NCI-H2081 treated with DMSO at 0.1 percent for 48 hours (cell line): ENCODE measurements around the gene BCL7B.
"Not testable (repeated sequence)": the region's sequence is repeated elsewhere in the genome, so short reads cannot be mapped to it uniquely, and the experiment has no call there.

ENCODE experiments used
- DNase-seq: peaks from one replicate; lab custom pipeline; 2025; lab: John Stamatoyannopoulos, UW

Gene BCL7B

DNA sequence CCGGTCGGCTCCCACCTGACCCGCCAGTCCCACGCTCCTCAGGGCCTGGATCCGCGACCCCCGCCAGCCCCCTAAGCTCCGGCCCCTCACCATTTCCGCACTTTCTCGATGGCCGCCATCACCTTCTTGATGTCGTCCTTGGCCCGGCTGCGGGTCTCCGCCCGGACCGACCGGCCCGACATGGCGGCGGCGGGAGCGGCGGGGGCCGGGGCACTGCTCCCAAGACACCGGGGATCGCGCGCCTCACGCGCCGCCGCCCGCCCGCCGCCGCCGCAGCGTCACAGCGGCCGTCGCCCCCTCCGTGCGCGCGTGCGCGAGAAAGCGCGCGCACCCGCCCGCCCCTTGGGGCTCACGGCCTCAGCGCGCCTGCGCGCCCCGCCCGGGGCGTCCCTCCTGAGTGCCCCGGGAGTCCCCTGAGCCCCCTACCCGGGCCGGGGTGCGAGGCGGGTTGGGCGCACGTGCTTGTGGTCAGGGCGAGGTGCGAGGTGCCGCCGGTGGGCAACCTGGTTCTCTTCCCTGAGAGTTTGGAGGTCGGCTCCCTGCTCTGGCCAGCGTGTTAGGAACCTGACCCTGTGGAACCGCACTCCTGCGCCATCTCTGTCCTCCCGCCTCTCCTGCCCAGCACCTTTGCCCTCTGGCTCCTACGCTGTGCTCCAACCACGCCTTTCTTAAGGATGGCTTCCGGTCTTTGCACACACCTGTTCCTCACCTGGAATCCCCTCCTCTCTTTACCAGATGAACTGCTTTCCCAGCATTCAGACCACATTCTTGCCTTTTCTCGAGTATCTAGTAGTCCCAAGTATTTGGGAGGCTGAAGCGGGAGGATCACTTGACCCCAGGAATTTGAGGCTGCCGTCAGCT is at the start of gene BCL7B:
Gene BCL7B, minus strand, starts transcription at position 294 of the 861 bp plus-strand sequence. Its CDS starts 112 bp downstream, at position 182.
- no peak for DNase-seq

DNA sequence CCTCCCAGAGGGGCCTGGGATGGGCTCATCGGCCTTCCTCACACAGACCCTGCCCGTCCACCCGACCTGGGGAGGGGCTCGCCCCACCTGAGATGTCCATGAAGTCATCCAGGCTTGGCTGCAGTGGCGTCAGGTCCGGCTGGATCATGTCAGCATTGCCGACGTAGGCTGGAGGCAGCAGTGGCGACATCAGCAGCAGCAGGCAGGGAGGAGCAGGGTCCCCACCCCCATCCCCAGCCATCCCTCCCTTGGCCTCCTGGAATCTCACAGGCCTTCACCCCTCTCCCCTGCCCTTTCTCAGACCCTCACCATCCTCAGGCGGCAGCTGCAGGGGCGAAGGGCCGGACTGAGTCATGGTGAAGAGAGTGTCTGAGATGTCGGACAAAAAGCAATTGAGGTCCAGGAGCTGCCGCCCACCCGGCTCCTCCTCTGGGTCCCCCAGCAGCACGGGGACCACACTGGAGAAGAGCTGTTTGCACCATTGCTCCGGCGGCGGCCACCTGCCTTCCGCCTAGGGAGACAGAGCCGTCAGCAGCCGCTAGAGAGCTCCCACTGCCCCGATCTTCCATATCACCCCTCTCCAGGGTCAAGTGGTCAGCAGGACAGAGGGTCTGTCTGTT is 48.2 kb upstream of the BCL7B start:
- no peak for DNase-seq

DNA sequence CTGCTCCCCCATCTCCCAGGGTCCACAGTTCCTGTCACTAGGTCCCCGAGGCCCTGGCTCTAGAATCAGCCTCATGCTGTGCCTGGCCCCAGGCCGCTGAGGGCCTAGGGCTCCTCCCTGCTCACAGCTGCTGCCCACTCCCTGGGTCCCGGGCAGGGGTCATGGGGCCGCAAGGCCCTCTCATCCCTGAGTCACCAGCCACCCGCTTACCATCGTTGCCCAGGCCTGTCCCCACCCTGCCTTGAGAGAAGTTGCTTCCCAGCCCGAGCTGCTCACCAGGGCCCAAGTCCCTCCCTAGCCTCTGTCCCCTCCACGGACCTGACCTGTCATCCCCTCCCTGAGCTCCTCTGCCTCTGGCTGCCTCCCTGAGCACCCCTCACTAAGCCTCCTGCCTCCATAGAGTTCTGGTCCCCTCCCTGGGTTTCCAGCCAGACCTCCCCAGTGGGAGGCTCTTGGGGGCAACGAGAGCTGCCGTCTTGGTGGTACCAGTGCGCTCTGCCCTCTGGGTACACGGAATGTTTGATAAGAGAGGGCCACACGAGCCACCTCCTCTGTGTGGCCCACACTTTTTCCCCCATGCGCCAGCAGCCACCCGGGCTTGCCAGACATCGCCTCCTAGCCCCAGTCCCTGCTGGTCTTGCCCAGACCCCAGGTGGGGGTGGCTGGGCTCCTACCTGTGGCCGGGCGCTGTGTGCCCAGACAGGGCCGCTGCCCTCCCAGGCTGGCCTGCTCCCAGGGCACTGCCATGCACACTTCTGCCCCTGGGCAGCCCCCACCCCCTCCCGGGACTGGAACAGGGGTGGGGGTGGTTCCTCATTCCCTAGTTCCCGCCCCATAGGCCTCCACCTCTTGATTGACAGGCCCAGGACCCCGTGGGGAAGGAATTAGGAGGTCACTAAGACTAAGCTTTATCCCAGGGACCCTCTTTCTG is 45.5 kb upstream of the BCL7B start:
- DNase-seq, result no peak

GRCh38 chr7:73599916-73600315 is 42.4 kb upstream of the BCL7B start:
- DNase-seq, result no peak

- DNase-seq, result no peak
Measured at GRCh38 chr7:73599151-73599882, 41.8 kb upstream of the BCL7B start.

DNA sequence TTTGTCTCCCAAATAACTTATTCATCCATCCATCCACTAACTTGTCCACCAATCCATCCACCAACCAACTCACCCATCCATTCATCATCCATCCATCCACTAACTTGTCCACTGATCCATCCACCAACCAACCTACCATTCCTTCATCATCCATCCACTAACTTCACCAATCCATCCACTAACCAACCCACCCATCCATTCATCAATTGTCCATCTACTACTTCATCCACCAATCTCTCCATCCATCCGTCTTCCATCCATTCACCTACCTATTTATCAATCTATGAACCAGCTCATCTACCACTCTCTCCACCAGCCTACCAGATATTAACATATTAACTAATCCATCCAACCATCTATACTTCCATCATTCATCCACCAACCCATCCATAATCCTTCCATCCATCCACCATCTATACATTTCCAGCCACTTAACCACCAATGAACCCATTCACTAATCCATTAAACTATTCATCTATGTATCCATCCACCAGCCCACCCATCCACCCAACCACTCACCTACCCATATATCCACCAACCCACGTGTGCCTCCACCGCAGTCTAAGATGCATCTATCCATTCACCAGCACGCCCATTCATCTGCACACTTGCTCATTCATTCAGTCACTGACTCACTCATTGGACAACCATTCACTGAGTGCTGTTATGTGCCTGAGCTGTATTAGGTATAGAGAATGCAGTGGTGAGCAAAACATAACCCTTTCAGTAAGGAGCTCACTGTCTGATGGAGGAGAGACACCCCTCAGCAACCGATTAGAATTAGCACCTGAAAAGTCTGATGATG is 40.7 kb upstream of the BCL7B start:
- DNase-seq, result no peak

DNA sequence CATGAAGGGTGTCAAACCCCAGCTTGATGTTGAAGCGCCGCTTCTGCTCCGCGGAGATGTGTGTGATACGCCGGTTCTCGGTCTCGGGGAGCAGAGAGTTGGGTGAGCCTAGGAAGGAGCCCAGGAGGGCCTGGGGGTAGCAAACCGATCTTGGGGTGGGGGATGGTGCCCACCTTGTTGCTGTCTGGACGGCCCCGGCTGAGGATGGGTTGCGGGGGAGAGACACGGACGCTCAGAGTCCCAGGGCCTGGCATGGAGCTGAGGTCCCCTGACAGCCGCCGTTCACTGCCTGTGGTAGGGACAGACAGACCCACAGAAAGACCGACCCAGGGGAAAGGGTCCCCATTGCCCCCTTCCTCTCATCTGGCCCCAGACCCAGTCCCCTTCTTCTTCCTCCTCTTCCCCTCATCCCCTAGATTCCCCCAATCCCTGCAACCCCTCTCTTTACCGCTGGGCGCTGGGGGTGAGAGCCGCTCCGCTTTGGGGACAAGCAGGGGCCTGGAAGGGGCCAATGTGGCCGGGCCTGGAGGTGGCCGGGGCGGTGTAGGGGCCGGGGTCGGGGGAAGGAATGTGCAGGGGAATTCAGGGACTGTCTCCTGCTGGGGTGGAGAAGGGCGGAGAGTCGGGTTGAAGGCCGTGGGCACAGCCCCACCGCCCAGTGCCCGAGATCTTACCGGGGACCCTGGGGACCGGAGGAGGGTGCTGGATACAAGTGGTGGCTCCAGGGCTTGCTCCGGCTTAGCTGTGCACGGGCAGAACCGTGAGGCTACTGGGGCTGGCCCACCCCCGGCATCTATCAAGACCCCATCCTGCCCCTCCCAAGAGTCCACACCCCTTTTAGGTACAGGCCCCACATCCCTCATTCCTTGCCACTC is 38.9 kb upstream of the BCL7B start:
- no peak for DNase-seq

GRCh38 chr7:73595358-73595757 is 37.9 kb upstream of the BCL7B start:
- DNase-seq, result no peak

DNA sequence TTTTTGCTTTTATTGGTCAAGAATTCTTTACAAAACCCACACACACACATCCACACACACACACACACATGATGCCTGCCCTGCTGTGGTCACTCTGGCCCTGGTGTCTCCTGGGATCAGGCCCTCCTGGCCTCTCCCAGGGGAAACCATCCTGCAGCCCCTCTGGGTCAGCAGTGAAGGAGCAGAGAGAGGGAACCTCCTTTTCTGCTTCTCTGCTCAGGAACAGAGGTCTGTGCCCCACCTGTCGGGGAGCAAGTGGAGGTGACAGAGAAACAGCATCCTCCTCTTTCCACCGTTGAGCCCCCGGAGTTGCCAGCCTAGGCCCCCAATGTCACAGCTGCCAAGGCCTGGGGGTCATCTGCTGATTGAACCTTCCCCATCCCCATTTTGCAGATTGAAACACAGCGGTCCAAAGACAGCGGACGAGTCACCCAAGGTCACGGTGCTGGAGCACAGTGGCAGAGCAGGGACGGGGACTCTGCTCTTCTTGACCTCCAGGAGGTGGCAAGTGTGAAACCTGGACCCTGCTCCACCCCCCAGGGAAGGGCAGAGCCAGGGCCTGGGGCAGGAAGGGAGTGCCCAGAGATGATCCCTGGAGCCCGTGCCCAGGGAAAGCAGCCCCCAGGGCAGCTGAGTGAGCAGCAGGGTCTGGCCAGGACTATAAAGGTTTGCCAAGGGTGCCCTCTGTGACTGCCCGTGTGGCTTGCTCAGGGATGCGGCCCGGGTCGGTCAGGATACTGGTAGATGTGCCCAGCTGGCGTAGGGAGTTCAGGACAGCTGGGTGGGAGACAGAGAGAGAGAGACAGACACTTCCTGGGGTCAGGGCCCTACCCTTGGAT is 35.9 kb upstream of the BCL7B start:
- DNase-seq, result no peak

- no peak for DNase-seq
Measured at GRCh38 chr7:73586911-73587310, 29.4 kb upstream of the BCL7B start.

DNA sequence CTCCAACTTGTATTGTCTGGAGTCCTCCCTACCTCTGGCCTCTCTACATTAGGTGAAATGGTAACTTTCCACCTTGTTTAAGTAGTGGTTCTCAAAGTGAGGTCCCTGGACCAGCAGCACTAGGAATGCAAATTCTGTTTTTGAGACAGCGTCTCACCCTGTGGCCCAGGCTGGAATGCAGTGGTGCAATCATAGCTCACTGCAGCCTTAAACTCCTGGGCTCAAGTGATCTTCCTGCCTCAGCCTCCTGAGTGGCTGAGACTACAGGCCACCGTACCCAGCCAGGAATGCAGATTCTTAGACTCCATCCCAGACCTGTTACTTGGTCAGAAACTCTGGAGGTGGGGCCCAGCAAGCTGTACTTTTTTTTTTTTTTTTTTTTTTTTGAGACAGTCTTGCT is 27.7 kb upstream of the BCL7B start:
- no peak for DNase-seq

DNA sequence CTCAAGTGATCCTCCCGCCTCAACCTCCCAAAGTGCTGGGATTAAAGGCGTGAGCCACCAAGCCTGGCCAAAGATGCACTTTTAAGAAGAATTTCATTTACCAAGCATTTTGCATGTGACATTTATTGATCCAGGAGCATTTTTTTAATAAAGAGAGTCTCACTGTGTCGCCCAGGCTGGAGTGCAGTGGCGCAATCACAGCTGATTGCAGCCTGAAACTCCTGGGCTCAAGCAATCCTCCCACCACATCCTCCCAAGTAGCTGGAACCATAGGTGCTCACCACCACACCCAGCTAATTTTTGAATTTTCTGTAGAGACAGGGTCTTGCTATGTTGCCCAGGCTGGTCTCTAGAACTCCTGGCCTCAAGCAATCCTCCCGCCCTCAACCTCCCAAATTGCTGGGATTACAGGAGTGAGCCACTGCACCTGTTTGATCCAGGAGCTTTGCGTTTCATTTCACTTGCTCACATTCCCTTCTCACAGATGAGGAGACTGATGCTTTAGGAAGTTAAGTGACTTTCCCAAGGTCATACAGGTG is 25.2 kb upstream of the BCL7B start:
- DNase-seq, result no peak

- DNase-seq, result not testable (repeated sequence)
Measured at GRCh38 chr7:73581006-73581405, 23.5 kb upstream of the BCL7B start.

- peak; percentile 92 for DNase-seq
Measured at GRCh38 chr7:73578342-73579128, 21.0 kb upstream of the BCL7B start, which contains the start of gene TBL2. TSS of gene TBL2 (minus strand) at chr7:73578579. CDS start at chr7:73578549, 30 bp downstream.

GRCh38 chr7:73577627-73578341 is 20.3 kb upstream of the BCL7B start:
- no peak for DNase-seq

- no peak for DNase-seq
Measured at GRCh38 chr7:73573791-73574190, 16.3 kb upstream of the BCL7B start.

- no peak for DNase-seq
Measured at GRCh38 chr7:73573276-73573675, 15.8 kb upstream of the BCL7B start.
